HCT116 (cell line): ENCODE measurements around the gene OR11G2. TPM values are rescaled to one million over a fixed set of nuclear protein-coding genes. Genes with fewer than 3 reads are reported as not detected.
"Not testable (repeated sequence)": the region's sequence is repeated elsewhere in the genome, so short reads cannot be mapped to it uniquely, and the experiment has no call there.

Source experiments
- ATAC-seq: fragments of 200-7000 bp; cut with Tn5 transposase; 2 replicates; pipeline ENCODE4 v1.9.1; 2020; ENCODE audit warnings: mild to moderate bottlenecking, moderate library complexity
- BruUV-seq: library from RNA; stranded (reverse); fragments of 400-500 nt; replicated peaks from 2 replicates; lab custom pipeline; 2021; lab: Mats Ljungman, UMichigan
- CTCF ChIA-PET: fragments of 300-600 bp; sonication (Branson Sonifier 250); formaldehyde crosslinking; loops from one replicate; lab custom pipeline; 2021; ENCODE audit warnings: antibody characterized with exemption; lab: Charles Lee
- POLR2A ChIA-PET: fragments of 300-600, 350-600 bp; sonication (Branson Sonifier 250); formaldehyde crosslinking; loops from one replicate; lab custom pipeline; 2021; ENCODE audit warnings: antibody characterized with exemption; lab: Charles Lee
- RAD21 ChIA-PET, 2 experiments: fragments of 300-600 bp; sonication (Branson Sonifier 250); formaldehyde crosslinking; loops; one replicate each; lab custom pipeline; 2023; ENCODE audit warnings: low total read pairs in 2 of 2; ENCODE audit not compliant: uncharacterized antibody in 2 of 2, unreplicated experiment in 2 of 2, low non-redundant PET in 1 of 2; lab: Charles Lee
- DNase-seq: peaks from one replicate; pipeline ENCODE4 v3.0.0-alpha.2; 2010; ENCODE audit warnings: low read depth, low spot score
- H2AFZ ChIP-seq: fragments of 200-600 bp; shearing (Covaris generic), sonication (generic); 2 replicates; pipeline ENCODE4 v1.6.1; 2017; ENCODE audit warnings: low read depth, mixed run types, mixed read lengths, antibody characterized with exemption, low read length; ENCODE audit not compliant: poor library complexity, severe bottlenecking
- H3K27ac ChIP-seq: 2 replicates; pipeline ENCODE4 v1.5.1; 2012; ENCODE audit warnings: low read depth, low read length
- H3K27me3 ChIP-seq: fragments of 200-600 bp; sonication (generic); 2 replicates; pipeline ENCODE4 v1.6.1; 2016; ENCODE audit warnings: mixed run types, low read length, mixed read lengths; ENCODE audit not compliant: insufficient read depth
- H3K36me3 ChIP-seq, 2 experiments: fragments of 200-500 bp in 1 of 2; fragments of 200-600 bp in 1 of 2; sonication (Bioruptor generic) in 1 of 2; sonication (generic) in 1 of 2; 2 replicates each; pipeline versions ENCODE4 v1.5.1 to v1.6.1; 2014 to 2016; ENCODE audit warnings: low read length in 2 of 2, inconsistent platforms in 1 of 2, mixed read lengths in 1 of 2, mixed run types in 1 of 2; ENCODE audit not compliant: insufficient read depth in 2 of 2, control insufficient read depth in 1 of 2
- H3K4me1 ChIP-seq, 2 experiments: fragments of 200-600 bp in 1 of 2; sonication (generic) in 1 of 2; 2 replicates each; pipeline versions ENCODE4 v1.5.1 to v1.6.1; 2012 to 2017; ENCODE audit warnings: low read length in 2 of 2, inconsistent platforms in 1 of 2, mild to moderate bottlenecking in 1 of 2, mixed read lengths in 1 of 2, mixed run types in 1 of 2, moderate library complexity in 1 of 2; ENCODE audit not compliant: insufficient read depth in 2 of 2, control insufficient read depth in 1 of 2
- H3K4me2 ChIP-seq: fragments of 200-600 bp; sonication (generic); 2 replicates; pipeline ENCODE4 v1.6.1; 2017; ENCODE audit warnings: mixed run types, low read length, mixed read lengths
- H3K4me3 ChIP-seq, 2 experiments: fragments of 200-600 bp in 1 of 2; sonication (generic) in 1 of 2; replicated peaks in 1 of 2; 2 replicates each; pipeline ENCODE4 v1.5.1; 2011 to 2016; ENCODE audit warnings: low read length in 2 of 2, control low read depth in 1 of 2, low read depth in 1 of 2, mild to moderate bottlenecking in 1 of 2, mixed read lengths in 1 of 2, mixed run types in 1 of 2
- H3K79me2 ChIP-seq: fragments of 200-600 bp; sonication (generic); 2 replicates; pipeline ENCODE4 v1.6.1; 2017; ENCODE audit warnings: mild to moderate bottlenecking, mixed run types, low read length, moderate library complexity, mixed read lengths; ENCODE audit not compliant: insufficient read depth
- H3K9ac ChIP-seq: fragments of 200-600 bp; sonication (generic); 2 replicates; pipeline ENCODE4 v1.6.1; 2016; ENCODE audit warnings: low read length, mixed read lengths
- H3K9me2 ChIP-seq: fragments of 200-600 bp; sonication (generic), shearing (Covaris generic); 2 replicates; pipeline ENCODE4 v1.6.1; 2017; ENCODE audit warnings: mixed run types, mild to moderate bottlenecking, moderate library complexity; ENCODE audit not compliant: insufficient read depth
- H3K9me3 ChIP-seq, 2 experiments: fragments of 200-500 bp in 1 of 2; fragments of 200-600 bp in 1 of 2; sonication (Bioruptor generic) in 1 of 2; sonication (generic) in 1 of 2; 2 replicates each; pipeline ENCODE4 v1.6.1; 2014 to 2017; ENCODE audit warnings: low read length in 2 of 2, mixed read lengths in 2 of 2, inconsistent platforms in 1 of 2, low read depth in 1 of 2, mild to moderate bottlenecking in 1 of 2, mixed run types in 1 of 2, moderate library complexity in 1 of 2; ENCODE audit not compliant: control insufficient read depth in 1 of 2, insufficient read depth in 1 of 2
- H4K20me1 ChIP-seq: fragments of 200-600 bp; sonication (generic), shearing (Covaris generic); 2 replicates; pipeline ENCODE4 v1.6.1; 2017; ENCODE audit warnings: mixed run types, mild to moderate bottlenecking, moderate library complexity; ENCODE audit not compliant: insufficient read depth
- CEBPB ChIP-seq: IDR thresholded peaks from 2 replicates; pipeline ENCODE4 v1.6.1; 2012; ENCODE audit warnings: low read depth
- EZH2phosphoT487 ChIP-seq: fragments of 200-600 bp; IDR thresholded peaks from 2 replicates; pipeline ENCODE4 v1.6.1; 2018; ENCODE audit warnings: antibody characterized with exemption, borderline replicate concordance
- JUND ChIP-seq: IDR thresholded peaks from 2 replicates; pipeline ENCODE4 v1.6.1; 2012
- MAX ChIP-seq: IDR thresholded peaks from 2 replicates; pipeline ENCODE4 v1.6.1; 2012
- POLR2AphosphoS5 ChIP-seq: IDR thresholded peaks from 2 replicates; pipeline ENCODE4 v1.6.1; 2011; ENCODE audit warnings: mild to moderate bottlenecking, low read depth, low read length, moderate library complexity
- RAD21 ChIP-seq: IDR thresholded peaks from 2 replicates; pipeline ENCODE4 v1.6.1; 2012; ENCODE audit warnings: low read depth, mild to moderate bottlenecking
- SIN3A ChIP-seq: IDR thresholded peaks from 2 replicates; pipeline ENCODE4 v1.6.1; 2012; ENCODE audit warnings: low read depth
- TCF7L2 ChIP-seq: IDR thresholded peaks from 2 replicates; pipeline ENCODE4 v1.7.0; 2011; ENCODE audit warnings: borderline replicate concordance, inconsistent platforms; ENCODE audit not compliant: insufficient read depth, insufficient read length; ENCODE audit errors: extremely low read depth
- ZFX ChIP-seq: fragments of 450-650 bp; IDR thresholded peaks from 2 replicates; pipeline ENCODE4 v1.6.1; 2017
- ZNF274 ChIP-seq: fragments of 200-500 bp; sonication (Bioruptor generic); IDR thresholded peaks from 2 replicates; pipeline ENCODE4 v1.6.1; 2014; ENCODE audit warnings: mild to moderate bottlenecking, low read depth, low read length, inconsistent platforms
- intact Hi-C: fragments of 100-400 bp; cut with micrococcal nuclease; formaldehyde crosslinking; loops from 2 replicates; pipeline ENCODE4 v1.10.0; 2022
- total RNA-seq: library from RNA; stranded (reverse); gene quantifications from one replicate; pipeline ENCODE4 v1.2.1, GENCODE V29; 2021; ENCODE audit not compliant: unreplicated experiment
- TF ChIP-seq, protein P1 (sequence below), 3 experiments: fragments of 200-600 bp in 1 of 3; sonication (generic) in 1 of 3; IDR thresholded peaks in 2 of 3; conservative IDR thresholded peaks in 1 of 3; 2 replicates each; pipeline ENCODE4 v1.5.1; 2012 to 2017; ENCODE audit warnings: low read depth in 2 of 3, low read length in 2 of 3, antibody characterized with exemption in 1 of 3, borderline replicate concordance in 1 of 3, control low read depth in 1 of 3, mild to moderate bottlenecking in 1 of 3, mixed read lengths in 1 of 3, mixed run types in 1 of 3, moderate library complexity in 1 of 3; ENCODE audit not compliant: insufficient read depth in 1 of 3
- TF ChIP-seq, protein P2 (sequence below): IDR thresholded peaks from 2 replicates; pipeline ENCODE4 v1.6.1; 2011; ENCODE audit warnings: mild to moderate bottlenecking, low read length, moderate library complexity; ENCODE audit not compliant: insufficient replicate concordance; ENCODE audit errors: extremely low read depth

The OR11G2 gene
- total RNA-seq, 1 experiment from 2014 or later, result not detected

DNA sequence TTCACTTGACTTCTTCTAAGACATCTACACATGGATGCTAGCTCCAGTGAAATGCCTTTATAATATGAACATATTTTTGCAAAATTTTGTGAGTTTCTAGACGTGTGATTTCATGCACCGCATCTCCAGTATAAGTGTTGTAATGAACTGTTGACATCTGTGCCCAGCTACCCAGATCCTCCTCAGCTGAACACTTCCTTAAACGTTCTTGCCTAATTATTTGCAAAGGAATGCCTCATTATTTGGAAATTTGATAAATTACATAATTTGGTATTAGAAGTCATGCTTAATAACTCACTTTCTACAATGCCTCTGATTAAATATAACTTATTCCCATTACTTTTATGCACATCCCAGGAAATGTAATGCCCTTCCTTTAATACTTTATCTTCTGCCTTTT is 14.0 kb downstream of the OR11G2 start (continued):
- TF ChIP-seq, protein P1, sequence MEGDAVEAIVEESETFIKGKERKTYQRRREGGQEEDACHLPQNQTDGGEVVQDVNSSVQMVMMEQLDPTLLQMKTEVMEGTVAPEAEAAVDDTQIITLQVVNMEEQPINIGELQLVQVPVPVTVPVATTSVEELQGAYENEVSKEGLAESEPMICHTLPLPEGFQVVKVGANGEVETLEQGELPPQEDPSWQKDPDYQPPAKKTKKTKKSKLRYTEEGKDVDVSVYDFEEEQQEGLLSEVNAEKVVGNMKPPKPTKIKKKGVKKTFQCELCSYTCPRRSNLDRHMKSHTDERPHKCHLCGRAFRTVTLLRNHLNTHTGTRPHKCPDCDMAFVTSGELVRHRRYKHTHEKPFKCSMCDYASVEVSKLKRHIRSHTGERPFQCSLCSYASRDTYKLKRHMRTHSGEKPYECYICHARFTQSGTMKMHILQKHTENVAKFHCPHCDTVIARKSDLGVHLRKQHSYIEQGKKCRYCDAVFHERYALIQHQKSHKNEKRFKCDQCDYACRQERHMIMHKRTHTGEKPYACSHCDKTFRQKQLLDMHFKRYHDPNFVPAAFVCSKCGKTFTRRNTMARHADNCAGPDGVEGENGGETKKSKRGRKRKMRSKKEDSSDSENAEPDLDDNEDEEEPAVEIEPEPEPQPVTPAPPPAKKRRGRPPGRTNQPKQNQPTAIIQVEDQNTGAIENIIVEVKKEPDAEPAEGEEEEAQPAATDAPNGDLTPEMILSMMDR (IDR thresholded peaks at IDR 0.05 in 2 of 3, conservative IDR thresholded peaks at IDR 0.05 in 1 of 3; ENCODE audit: borderline replicate concordance in 1 of 3, insufficient read depth in 1 of 3, low read depth in 2 of 3, low read length in 2 of 3), result no peak
- TF ChIP-seq ZFX (no peak), EZH2phosphoT487 (no peak), POLR2AphosphoS5 (no peak)

DNA sequence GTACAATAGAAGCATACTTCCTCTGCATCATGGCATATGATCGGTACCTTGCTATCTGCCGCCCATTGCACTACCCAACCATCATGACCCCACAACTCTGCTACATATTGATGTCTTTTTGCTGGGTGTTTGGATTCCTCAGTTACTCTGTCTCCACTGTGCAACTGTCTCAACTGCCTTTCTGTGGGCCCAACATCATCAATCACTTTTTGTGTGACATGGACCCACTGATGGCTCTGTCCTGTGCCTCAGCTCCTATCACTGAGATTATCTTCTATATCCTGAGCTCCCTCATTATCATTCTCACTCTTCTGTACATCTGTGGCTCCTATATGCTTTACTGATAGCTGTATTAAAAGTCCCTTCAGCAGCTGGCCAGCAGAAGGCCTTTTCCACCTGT is 18.9 kb downstream of the OR11G2 start:
- TF ChIP-seq JUND (no peak), RAD21 (no peak), CEBPB (no peak), ZFX (no peak), ZNF274 (no peak), SIN3A (no peak), TCF7L2 (no peak), MAX (no peak)
- TF ChIP-seq, protein P2, sequence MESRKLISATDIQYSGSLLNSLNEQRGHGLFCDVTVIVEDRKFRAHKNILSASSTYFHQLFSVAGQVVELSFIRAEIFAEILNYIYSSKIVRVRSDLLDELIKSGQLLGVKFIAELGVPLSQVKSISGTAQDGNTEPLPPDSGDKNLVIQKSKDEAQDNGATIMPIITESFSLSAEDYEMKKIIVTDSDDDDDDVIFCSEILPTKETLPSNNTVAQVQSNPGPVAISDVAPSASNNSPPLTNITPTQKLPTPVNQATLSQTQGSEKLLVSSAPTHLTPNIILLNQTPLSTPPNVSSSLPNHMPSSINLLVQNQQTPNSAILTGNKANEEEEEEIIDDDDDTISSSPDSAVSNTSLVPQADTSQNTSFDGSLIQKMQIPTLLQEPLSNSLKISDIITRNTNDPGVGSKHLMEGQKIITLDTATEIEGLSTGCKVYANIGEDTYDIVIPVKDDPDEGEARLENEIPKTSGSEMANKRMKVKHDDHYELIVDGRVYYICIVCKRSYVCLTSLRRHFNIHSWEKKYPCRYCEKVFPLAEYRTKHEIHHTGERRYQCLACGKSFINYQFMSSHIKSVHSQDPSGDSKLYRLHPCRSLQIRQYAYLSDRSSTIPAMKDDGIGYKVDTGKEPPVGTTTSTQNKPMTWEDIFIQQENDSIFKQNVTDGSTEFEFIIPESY, result no peak
- TF ChIP-seq, protein P1 (IDR thresholded peaks at IDR 0.05 in 2 of 3, conservative IDR thresholded peaks at IDR 0.05 in 1 of 3; ENCODE audit: borderline replicate concordance in 1 of 3, insufficient read depth in 1 of 3, low read depth in 2 of 3, low read length in 2 of 3), result no peak
- CTCF ChIA-PET, result no interaction called here
- no peak overlapping the region for H3K27ac ChIP-seq
- no peak overlapping the region for H3K9ac ChIP-seq
- no peaks in the 10 kb centered on the region for H3K79me2 ChIP-seq
- intact Hi-C loops, result no loop called here
- no peak for DNase-seq
- no peak overlapping the region for H2AFZ ChIP-seq
- no peaks in the 10 kb centered on the region for H4K20me1 ChIP-seq
- no peaks in the 10 kb centered on the region for H3K4me1 ChIP-seq
- POLR2A ChIA-PET, result no interaction called here
- RAD21 ChIA-PET, result no interaction called here
- ATAC-seq, result no peak
- no peaks in the 10 kb centered on the region for H3K36me3 ChIP-seq
- no peak overlapping the region for H3K4me2 ChIP-seq
- H3K9me2 ChIP-seq, result no peaks in the 10 kb centered on the region
- BruUV-seq, result no TSS peak
- H3K9me3 ChIP-seq, result no peaks in the 10 kb centered on the region
- H3K27me3 ChIP-seq, result no peaks in the 10 kb centered on the region
- no peak overlapping the region for H3K4me3 ChIP-seq

DNA sequence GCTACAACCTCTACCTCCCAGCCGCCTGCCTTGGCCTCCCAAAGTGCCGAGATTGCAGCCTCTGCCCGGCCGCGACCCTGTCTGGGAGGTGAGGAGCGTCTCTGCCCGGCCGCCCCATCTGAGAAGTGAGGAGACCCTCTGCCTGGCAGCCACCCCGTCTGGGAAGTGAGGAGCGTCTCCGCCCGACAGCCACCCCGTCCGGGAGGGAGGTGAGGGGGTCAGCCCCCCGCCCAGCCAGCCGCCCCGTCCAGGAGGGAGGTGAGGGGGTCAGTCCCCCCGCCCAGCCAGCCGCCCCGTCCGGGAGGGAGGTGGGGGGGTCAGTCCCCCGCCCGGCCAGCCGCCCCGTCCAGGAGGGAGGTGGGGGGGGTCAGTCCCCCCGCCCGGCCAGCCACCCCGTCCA is 21.7 kb downstream of the OR11G2 start:
- H3K4me1 ChIP-seq, H3K27ac ChIP-seq, H3K4me2 ChIP-seq, H3K9ac ChIP-seq, H3K36me3 ChIP-seq, CTCF ChIA-PET, BruUV-seq, H3K9me2 ChIP-seq, H3K79me2 ChIP-seq, POLR2A ChIA-PET, H2AFZ ChIP-seq, H4K20me1 ChIP-seq, intact Hi-C loops, H3K9me3 ChIP-seq, H3K4me3 ChIP-seq, DNase-seq, RAD21 ChIA-PET, ATAC-seq, H3K27me3 ChIP-seq: not testable (repeated sequence)
